ENCODE results near the gene GPRC5C.

GPRC5C gene

DNA sequence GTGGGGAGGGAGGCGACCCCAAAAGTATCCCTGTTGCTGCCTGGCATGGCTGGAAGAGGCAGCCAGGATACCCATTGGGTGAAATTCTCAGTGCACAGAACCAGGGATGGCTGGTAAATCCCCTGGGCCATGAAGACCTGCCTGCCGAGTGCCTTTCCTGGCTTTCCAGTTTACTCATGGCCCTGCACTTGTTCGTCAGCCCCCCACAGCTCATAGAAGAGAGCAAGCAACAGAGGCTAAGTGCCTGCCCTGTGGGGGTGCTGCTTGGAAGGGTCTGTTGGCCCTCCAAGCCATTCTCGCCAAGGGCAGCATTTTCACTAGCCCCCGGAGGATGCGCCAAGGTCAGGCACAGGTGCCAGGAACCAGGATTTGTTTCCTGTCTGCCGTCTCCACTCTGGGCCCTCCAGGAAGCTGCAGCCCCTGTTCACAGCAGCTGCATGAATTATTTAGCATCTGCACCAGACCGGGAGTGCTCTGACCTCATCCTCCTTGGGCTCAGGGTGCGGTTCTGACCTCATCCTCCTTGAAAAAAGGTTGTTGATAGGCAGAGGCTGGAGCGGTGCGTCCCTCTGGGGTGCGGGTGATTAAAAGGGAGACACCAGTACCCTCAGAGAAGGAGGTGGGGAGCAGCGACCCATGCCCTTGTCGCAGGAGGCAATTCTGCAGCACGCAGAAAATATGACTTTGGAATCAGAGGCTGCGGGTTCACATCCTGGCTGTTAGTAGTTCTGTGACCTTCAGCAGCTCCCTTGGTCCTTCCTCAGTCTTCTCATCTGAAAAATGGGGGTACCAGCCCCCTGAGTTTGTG is 20.3 kb downstream of the GPRC5C start:
- no peak for DNase-seq (ENCODE audit: low spot score)

DNA sequence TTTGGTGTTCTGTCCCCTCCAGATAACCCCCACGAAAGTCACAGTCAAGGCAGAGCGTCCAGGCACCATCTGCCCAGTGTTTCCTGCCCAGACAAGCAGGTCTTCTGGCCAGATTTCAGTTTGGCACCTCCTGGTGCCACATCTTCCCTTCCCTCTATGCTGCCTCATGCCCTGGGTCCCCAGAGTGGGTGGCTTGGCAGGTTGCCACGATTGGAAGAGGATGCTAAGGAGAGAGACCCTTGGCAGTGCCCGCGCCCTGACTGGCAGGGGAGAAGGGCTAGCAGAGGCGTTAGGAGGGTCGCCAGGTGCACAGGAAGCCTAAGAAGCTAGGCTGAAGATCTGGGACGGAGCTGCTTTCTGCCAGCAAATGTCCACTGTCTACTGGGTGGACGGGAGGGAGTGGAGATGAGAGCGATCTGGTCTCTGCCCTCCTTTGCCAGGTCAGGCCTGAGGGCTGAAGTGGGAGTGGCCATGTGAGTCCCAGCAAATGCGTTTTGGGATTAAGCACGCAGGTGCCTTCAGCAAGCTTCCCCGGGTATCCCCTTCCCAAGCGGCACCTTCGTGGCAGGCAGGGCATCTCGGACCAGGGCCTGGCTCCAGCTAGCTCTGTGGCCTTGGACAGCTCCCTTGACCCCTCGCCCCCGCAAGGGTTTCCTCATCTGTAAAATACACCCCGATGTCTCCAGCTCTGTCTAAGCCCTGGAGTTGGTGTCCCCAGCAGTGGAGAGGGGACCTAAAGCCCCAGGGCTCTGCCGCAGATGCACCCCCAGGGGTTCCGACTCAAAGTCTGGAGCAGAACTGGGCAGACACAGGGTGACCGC is 21.2 kb downstream of the GPRC5C start:
- no peak for DNase-seq (ENCODE audit: low spot score)

DNA sequence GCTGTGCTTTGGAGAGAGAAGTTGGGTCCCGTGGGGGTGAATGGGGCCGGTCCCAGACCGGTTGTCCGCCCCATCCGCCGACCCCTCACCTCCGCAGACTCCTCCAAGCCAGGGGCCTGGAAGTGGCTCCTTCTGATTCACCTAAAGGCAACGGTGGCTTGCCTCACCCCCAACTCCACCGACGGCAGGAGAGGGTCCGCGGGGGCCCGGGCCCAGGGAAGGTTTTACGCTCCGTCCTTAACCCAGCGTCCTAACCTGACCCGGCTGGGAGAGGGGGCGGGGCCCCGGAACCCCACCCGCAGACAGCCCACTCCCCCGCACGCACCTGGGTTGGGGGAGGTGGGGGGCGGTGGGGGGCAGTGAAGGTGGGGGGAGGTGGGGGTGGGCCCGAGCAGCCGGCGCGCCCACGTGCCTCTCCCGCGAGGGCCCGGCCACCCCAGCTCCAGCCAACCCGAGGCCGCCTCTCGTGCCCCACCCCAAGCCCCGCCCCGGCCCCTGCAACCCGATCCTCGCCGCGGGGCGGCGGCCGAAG is 21.8 kb downstream of the GPRC5C start:
- no peak for DNase-seq (ENCODE audit: low spot score)

GRCh38 chr17:74454197-74455024 is 22.5 kb downstream of the GPRC5C start:
- DNase-seq (ENCODE audit: low spot score): peak; percentile 69

DNA sequence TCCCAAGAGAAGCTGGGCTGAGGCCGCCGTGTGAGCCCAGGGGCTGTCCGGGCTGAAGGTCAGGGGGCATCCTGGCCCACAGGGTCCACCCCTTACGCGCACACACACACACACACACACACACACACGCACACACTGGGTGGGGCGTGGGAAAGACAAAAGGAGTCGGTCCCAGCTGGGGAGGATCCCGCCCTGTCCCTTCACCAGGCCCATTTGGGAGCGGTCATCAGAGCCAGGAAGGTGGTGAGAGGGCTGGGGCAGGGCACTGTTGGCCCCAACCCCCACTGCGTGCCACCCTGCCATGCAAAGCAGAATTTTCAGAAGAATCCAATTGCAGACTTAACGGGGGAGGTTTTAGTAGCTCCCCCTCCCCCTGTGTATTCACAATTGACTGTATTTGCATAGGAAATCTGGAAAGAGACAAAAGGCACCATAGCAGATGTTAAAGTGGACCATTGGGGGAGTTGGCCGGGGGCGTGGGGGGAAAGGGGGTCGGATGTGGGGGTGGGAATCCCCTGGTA is 23.2 kb downstream of the GPRC5C start:
- DNase-seq (ENCODE audit: low spot score): no peak

DNA sequence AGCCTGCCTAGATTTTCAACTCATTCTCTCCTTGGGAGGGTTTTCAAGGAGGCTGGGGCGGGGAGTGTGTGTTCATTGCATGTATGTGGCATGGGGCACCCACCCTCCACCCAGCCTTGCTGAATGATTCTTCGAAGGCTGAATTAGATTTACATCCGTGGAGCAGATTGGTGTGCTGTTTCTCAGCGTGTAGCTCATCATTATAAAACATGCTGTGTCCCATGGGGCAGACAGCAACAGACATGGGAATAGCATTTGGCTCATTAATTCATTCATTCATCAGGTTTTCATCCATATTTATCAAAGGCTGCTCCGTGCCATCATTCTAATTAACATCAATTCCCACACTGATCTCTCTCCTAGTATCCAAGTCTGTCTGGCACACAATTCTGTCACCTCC is 23.9 kb downstream of the GPRC5C start:
- no peak for DNase-seq (ENCODE audit: low spot score)

GRCh38 chr17:74457146-74457819 is 25.4 kb downstream of the GPRC5C start:
- DNase-seq (ENCODE audit: low spot score): peak; percentile 58

DNA sequence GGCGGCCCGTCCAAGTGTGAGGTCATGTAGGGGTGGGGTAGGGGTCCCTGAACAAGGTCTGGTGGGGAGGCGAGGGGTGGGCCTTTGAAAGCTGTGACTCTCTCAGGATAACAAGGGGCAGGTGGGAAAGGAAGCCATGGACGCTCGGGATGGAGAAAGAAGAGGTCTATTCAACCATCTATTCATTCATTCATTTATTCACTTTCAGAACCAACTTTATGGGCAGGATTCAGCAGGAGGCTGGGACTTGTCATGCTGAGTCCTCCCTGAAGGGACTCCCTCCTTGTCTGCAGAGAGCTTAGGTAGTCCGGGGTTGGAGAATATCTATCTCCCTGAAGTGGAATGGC is 25.9 kb downstream of the GPRC5C start:
- no peak for DNase-seq (ENCODE audit: low spot score)

DNA sequence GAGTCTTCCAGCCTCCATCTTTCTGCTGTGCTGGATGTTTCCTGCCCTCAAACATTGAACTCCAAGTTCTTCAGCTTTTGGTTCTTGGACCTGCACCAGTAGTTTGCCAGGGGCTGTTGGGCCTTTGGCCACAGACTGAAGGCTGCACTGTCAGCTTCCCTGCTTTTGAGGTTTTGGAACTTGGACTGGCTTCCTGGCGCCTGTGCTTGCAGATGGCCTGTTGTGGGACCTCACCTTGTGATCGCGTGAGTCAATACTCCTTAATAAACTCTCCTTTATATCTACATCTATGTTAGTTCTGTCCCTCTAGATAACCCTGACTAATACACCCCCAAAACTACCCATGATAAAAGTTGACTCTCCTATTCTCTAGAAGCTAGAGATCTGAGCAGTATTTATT is 26.9 kb downstream of the GPRC5C start:
- DNase-seq (ENCODE audit: low spot score): no peak

DNA sequence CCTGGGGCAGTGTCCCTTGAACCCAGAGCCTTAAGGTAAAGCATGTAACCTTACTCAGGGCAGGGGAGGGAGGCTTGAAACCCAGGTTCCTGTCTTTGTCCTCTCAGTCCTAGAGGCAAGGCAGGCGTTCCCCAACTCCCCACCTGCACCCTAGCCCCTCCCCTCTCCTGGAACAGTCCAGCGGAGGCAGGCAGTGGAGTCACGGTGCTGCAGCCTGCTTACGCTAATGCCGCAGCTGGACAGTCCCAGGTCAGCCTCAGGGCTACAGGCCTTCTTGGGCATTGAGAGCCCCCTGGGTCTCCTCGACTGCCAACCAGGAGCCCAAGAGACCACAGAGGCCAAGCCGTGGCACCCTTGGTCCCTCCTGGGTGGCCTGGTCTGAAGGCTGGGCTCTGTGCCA is 27.7 kb downstream of the GPRC5C start:
- no peak for DNase-seq (ENCODE audit: low spot score)

GRCh38 chr17:74460241-74460640 is 28.4 kb downstream of the GPRC5C start:
- no peak for DNase-seq (ENCODE audit: low spot score)

GRCh38 chr17:74460996-74461395 is 29.1 kb downstream of the GPRC5C start:
- no peak for DNase-seq (ENCODE audit: low spot score)

DNA sequence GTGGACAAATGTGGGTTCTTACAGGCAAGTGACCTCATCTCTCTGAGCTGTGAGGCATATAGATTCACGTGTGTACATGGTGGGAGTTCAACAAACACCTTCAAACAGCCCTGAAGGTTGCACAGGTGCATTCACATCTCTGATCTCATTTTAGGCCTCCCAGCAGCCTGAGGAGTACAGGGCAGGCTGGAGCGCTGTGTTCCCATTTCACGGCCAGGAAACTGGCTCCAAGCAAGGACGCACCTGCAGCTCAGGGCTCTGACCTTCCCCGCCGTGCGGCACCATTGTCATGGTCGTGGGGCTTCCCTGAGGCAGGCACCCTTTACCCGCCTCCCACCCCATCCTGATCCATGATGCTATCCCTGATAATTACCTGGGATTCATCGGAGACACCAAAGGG is 29.7 kb downstream of the GPRC5C start:
- DNase-seq (ENCODE audit: low spot score): no peak

DNA sequence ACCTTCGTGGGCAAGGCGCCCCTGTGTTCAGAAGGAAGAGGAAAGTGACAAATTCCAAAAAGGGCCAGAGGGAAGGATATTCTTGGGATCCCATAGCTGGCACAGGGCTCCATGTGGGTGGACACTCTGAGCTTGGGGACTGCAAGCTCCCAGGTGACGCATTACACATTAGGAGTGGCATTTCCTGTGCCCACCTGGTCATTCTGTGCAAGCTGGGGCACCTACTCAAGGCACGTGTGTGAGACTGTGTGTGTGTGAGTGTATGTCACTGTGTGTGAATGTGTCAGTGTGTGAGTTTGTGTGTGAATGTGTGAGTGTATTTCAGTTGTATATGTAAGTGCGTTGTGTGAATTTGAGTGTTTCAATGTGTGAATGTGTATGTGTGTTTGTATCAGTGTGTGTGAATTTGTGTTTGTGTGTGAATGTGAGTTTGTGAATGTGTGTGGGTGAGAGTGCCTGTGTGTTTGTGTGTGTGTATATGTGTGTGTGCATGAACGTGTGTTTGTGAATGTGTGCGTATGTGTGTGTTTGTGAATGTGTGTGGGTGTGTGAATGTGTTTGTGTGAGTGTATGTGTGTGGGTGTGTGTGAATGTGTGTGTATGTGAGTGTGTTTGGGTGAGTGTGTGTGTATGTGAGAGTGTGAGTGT is 33.0 kb downstream of the GPRC5C start:
- no peak for DNase-seq (ENCODE audit: low spot score)

GRCh38 chr17:74465378-74466110 is 33.7 kb downstream of the GPRC5C start:
- DNase-seq (ENCODE audit: low spot score): no peak

- no peak for DNase-seq (ENCODE audit: low spot score)
Measured at GRCh38 chr17:74466111-74466827, 34.4 kb downstream of the GPRC5C start, which contains the start of gene CD300A. Gene CD300A, plus strand, starts transcription at chr17:74466634. Its CDS starts 70 bp downstream, at chr17:74466704.

GRCh38 chr17:74466828-74467184 is 34.9 kb downstream of the GPRC5C start:
- no peak for DNase-seq (ENCODE audit: low spot score)

DNA sequence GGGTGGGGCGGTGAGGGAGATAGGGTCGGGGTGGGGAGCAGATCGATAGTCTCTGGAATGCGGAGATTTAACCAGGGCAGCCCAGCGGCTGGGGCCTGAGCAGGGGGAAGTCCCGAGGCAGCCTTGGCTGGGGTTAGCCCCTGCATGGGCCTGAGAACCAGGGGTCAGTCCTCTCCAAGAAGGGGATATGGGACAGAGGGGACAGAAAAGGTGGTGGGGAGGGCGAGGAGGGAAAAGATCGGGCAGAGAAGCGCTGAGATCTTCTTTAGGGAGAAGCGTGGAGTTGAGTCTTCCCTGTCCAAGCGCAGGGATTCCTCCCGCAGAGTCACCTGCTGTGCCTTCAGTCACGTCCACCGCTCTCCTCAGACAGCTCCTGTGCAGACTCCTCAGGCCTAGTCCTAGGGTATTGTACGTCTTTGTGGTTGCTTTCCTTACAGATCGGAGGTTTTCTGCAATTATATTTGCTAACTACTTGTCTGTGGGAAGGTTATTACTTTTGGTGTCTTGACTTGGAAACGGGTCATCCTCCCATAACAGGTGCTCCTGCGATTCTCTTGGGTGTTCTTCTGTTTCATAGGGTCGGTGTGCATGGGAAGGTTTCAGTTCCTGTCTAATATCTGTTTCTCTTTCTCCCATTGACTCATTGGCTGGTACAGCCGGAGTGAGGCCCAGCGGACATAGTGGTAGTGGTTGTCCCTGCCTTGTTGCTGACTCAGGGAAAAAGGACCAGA is 35.5 kb downstream of the GPRC5C start:
- no peak for DNase-seq (ENCODE audit: low spot score)

Data from SK-N-DZ (cell line).